Body of pancreas (tissue), 4 donors: ENCODE data around the gene FAHD2A. TPM values are rescaled to one million over a fixed set of nuclear protein-coding genes. Genes with fewer than 3 reads are reported as not detected.
"Not testable (repeated sequence)": the region's sequence is repeated elsewhere in the genome, so short reads cannot be mapped to it uniquely, and the experiment has no call there.

ENCODE experiments used
- ATAC-seq: fragments of 150-250 bp; one replicate; pipeline ENCODE4 v1.9.1; 2016
- DNase-seq, 4 donors: peaks; one replicate each; pipeline ENCODE4 v3.0.0-alpha.2; 2019
- H3K27ac ChIP-seq, 4 donors: fragments of 200-600 bp; sonication (generic); 1 replicate in 3 of 4; 2 replicates in 1 of 4; pipeline versions ENCODE4 v1.5.1 to v1.6.1; 2016 to 2019; ENCODE audit warnings: mild to moderate bottlenecking in 1 of 4, mixed read lengths in 1 of 4, moderate library complexity in 1 of 4
- H3K27me3 ChIP-seq, 2 donors: fragments of 200-600 bp; sonication (generic); one replicate each; pipeline ENCODE4 v1.6.0; 2016; ENCODE audit warnings: mild to moderate bottlenecking in 1 of 2
- H3K36me3 ChIP-seq, 2 donors: fragments of 200-600 bp; sonication (generic); replicated peaks in 1 of 2; 2 replicates each; pipeline ENCODE4 v1.5.1; 2016; ENCODE audit warnings: low read depth in 2 of 2; ENCODE audit not compliant: insufficient read depth in 1 of 2
- H3K4me1 ChIP-seq: fragments of 200-600 bp; sonication (generic); one replicate; pipeline ENCODE4 v1.6.0; 2016
- H3K4me3 ChIP-seq, 2 donors: fragments of 200-600 bp; sonication (generic); 1 replicate in 1 of 2; 2 replicates in 1 of 2; pipeline ENCODE4 v1.5.1; 2016 to 2019
- H3K9me3 ChIP-seq, 3 donors: fragments of 200-600 bp; sonication (generic); 1 replicate in 2 of 3; 2 replicates in 1 of 3; pipeline ENCODE4 v1.5.1; 2016
- POLR2A ChIP-seq, 3 donors: fragments of 450-650 bp; IDR thresholded peaks; one replicate each; pipeline ENCODE4 v1.6.1; 2016; ENCODE audit warnings: antibody characterized with exemption in 3 of 3, mild to moderate bottlenecking in 2 of 3
- WGBS, 2 donors: methylation state at CpG; one replicate each; pipeline ENCODE4 v1.1.5; 2017; 5-methylcytosine and 5-hydroxymethylcytosine counted together
- intact Hi-C: fragments of 100-400 bp; cut with DNase I; formaldehyde crosslinking; loops from one replicate; pipeline ENCODE4 v1.15.1; 2023
- total RNA-seq, 2 donors: library from RNA; depleted of rRNA; stranded (reverse); fragments of >200 nt; gene quantifications; one replicate each; pipeline ENCODE4 v1.1.0, GENCODE V29; 2016
- TF ChIP-seq, protein P1 (sequence below), 7 experiments: fragments of 450-650 bp in 4 of 7; fragments of 200-600 bp in 3 of 7; sonication (generic) in 3 of 7; IDR thresholded peaks; one replicate each; pipeline ENCODE4 v1.5.1; 2016 to 2019; ENCODE audit warnings: antibody characterized with exemption in 7 of 7

Gene FAHD2A
- total RNA-seq, 2 donors from 2014 or later, result 15.2 to 18.9 TPM

- no peaks in the 10 kb centered on the region for H3K36me3 ChIP-seq
- H3K9me3 ChIP-seq, result no peaks in the 10 kb centered on the region
- DNase-seq (no peak), ATAC-seq (no peak)
- no peaks in the 10 kb centered on the region for H3K4me1 ChIP-seq
- no peaks in the 10 kb centered on the region for H3K27me3 ChIP-seq
- TF ChIP-seq, protein P1, sequence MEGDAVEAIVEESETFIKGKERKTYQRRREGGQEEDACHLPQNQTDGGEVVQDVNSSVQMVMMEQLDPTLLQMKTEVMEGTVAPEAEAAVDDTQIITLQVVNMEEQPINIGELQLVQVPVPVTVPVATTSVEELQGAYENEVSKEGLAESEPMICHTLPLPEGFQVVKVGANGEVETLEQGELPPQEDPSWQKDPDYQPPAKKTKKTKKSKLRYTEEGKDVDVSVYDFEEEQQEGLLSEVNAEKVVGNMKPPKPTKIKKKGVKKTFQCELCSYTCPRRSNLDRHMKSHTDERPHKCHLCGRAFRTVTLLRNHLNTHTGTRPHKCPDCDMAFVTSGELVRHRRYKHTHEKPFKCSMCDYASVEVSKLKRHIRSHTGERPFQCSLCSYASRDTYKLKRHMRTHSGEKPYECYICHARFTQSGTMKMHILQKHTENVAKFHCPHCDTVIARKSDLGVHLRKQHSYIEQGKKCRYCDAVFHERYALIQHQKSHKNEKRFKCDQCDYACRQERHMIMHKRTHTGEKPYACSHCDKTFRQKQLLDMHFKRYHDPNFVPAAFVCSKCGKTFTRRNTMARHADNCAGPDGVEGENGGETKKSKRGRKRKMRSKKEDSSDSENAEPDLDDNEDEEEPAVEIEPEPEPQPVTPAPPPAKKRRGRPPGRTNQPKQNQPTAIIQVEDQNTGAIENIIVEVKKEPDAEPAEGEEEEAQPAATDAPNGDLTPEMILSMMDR (IDR thresholded peaks at IDR 0.05), result no peak
- TF ChIP-seq POLR2A (IDR thresholded peaks at IDR 0.05), result no peak
- H3K4me3 ChIP-seq, result no peak overlapping the region
- 80 to 83% methylated on average over 5 to 8 of the region's 8 CpGs for WGBS, 2 donors
- H3K27ac ChIP-seq, result no peak overlapping the region
- intact Hi-C loops, result no loop called here
These were observed 47.6 kb upstream of the FAHD2A start for GRCh38 chr2:95354925-95355324.

DNA sequence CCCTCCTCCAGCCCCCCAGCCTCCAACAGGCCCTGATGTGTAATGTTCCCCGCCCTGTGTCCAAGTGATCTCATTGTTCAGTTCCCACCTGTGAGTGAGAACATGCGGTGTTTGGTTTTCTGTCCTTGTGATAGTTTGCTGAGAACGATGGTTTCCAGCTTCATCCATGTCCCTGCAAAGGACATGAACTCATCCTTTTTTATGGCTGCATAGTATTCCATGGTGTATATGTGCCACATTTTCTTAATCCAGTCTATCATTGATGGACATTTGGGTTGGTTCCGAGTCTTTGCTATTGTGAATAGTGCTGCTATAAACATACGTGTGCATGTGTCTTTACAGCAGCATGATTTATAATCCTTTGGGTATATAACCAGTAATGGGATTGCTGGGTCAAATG is 47.0 kb upstream of the FAHD2A start:
- H3K9me3 ChIP-seq, intact Hi-C loops, H3K27me3 ChIP-seq, ATAC-seq, H3K4me3 ChIP-seq, H3K36me3 ChIP-seq, DNase-seq, H3K4me1 ChIP-seq, H3K27ac ChIP-seq: not testable (repeated sequence)
- WGBS, 2 donors, result 85 to 88% methylated on average over 5 of the region's 5 CpGs

DNA sequence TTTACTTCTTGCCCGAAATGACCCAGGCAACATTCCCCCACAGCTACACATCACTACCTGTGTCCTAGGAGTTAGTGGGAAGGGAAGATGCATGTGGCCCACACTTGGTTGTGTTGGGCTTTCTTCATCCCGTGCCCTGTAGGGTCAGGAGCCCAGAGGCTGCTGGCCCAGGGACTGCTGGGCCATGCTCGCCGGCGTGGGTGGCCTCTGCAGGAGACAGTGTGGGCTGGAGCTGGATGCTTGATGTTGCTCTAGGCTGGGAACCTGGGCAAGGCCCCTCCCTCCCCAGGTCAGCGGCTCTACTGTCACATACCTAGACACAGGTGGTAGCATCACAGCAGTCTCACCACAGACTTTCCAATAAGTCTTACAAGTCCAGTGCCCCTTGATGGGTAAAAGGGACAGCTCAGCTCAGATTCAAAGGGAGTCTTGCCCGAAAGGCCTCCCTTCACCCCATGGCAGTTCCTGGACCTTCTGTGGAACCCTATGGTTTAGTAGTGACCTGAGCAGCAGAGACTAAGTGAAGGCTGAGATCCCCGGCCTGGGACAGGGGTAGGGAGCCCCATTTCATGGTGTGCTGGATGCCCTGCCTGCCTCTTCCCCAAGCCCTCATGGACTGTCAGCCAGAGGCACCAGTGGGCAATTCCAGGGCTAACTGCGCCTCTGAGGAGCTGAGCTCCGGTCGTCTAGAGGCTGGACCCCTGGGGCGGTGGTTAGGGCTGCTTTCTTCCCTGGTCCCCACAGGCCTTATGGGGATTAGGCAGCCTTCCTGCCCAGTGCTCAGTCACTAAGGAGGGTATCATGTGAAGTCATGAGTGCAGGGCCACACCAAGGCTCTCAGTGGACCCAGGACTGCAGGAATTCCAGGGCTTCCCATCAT is 45.4 kb upstream of the FAHD2A start:
- Histone ChIP-seq H3K4me3 (no peak overlapping the region), H3K4me1 (no peaks in the 10 kb centered on the region), H3K27me3 (no peaks in the 10 kb centered on the region), H3K36me3 (no peaks in the 10 kb centered on the region), H3K9me3 (no peaks in the 10 kb centered on the region), H3K27ac (no peak overlapping the region)
- 88 to 90% methylated on average over 4 to 12 of the region's 12 CpGs for WGBS, 2 donors
- no peak for TF ChIP-seq POLR2A (IDR thresholded peaks at IDR 0.05)
- TF ChIP-seq, protein P1 (IDR thresholded peaks at IDR 0.05), result no peak
- intact Hi-C loops, result no loop called here
- DNase-seq, result no peak
- ATAC-seq, result no peak

DNA sequence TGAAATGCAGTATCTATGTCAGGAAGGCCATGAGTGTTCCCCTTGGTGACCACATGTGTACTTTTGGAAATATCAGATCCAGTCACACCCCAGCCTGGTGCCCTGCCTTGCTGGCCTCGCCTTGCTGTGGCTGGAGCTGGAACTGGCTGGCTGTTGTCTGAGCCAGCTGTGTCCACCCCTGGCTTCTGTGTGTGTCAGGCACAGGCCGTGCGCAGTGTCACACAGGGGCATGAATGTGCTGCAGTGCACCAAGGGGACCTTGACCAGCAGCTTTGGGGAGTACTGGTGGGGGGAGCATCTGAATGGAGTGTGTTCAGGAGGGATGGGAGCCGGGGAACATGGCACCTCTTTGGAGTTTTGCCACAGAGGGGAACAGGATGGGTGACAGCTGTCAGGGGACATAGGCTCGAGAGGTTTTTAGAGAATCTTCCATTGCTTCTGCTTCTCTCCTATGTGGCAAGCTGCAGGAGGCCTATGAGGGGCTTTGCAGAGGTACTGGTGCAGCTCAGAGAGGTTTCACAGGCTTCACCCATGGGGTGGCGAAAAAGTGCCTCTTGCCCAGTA is 44.7 kb upstream of the FAHD2A start:
- H3K36me3 ChIP-seq, result no peaks in the 10 kb centered on the region
- intact Hi-C loops, result no loop called here
- H3K9me3 ChIP-seq, result no peaks in the 10 kb centered on the region
- ATAC-seq (no peak), DNase-seq (no peak)
- H3K4me1 ChIP-seq, result no peaks in the 10 kb centered on the region
- no peaks in the 10 kb centered on the region for H3K27me3 ChIP-seq
- H3K27ac ChIP-seq, result no peak overlapping the region
- TF ChIP-seq, protein P1 (IDR thresholded peaks at IDR 0.05), result no peak
- TF ChIP-seq POLR2A (IDR thresholded peaks at IDR 0.05), result no peak
- no peak overlapping the region for H3K4me3 ChIP-seq
- WGBS, 2 donors, result 90 to 94% methylated on average over 5 to 6 of the region's 6 CpGs

DNA sequence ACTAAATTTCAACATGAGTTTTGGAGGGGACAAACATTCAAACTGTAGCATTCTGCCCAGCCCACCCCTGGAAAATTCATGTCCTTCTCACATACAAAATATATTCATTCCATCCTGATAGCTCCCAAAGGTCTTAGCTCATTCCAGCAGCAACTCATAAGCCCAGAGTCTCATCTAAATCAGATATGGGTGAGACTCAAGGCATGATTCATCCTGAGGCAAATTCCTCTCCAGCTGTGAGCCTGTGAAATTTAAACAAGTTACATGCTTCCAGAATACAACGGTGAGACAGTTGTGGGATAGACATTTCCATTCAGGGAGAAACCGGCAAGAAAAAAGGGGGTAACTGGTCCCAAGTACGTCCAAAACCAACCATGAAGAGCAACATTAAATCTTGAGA is 43.5 kb upstream of the FAHD2A start:
- no peak for DNase-seq
- Histone ChIP-seq H3K4me1 (no peaks in the 10 kb centered on the region), H3K27me3 (no peaks in the 10 kb centered on the region), H3K36me3 (no peaks in the 10 kb centered on the region), H3K4me3 (no peak overlapping the region), H3K27ac (no peak overlapping the region), H3K9me3 (no peaks in the 10 kb centered on the region)
- no peak for ATAC-seq
- TF ChIP-seq POLR2A (IDR thresholded peaks at IDR 0.05), result no peak
- TF ChIP-seq, protein P1 (IDR thresholded peaks at IDR 0.05), result no peak
- intact Hi-C loops, result no loop called here
- 88 to 91% methylated on average over 3 of the region's 3 CpGs for WGBS, 2 donors
